Gastrocnemius medialis (tissue), 4 donors: ENCODE measurements around the gene LRRC27. TPM values are rescaled to one million over a fixed set of nuclear protein-coding genes. Genes with fewer than 3 reads are reported as not detected.

ENCODE experiments used
- ATAC-seq, 2 donors: fragments of 150-250 bp; one replicate each; pipeline ENCODE4 v1.9.1; 2016
- DNase-seq, 2 donors: peaks; one replicate each; pipeline ENCODE4 v3.0.0-alpha.2; 2019
- H3K27ac ChIP-seq, 4 donors: fragments of 200-600 bp; sonication (generic); 1 replicate in 1 of 4; 2 replicates in 3 of 4; pipeline ENCODE4 v1.5.1; 2016 to 2018; ENCODE audit warnings: mild to moderate bottlenecking in 2 of 4, moderate library complexity in 1 of 4
- H3K27me3 ChIP-seq, 3 donors: fragments of 200-600 bp; sonication (generic) in 2 of 3; 1 replicate in 1 of 3; 2 replicates in 2 of 3; pipeline versions ENCODE4 v1.5.1 to v1.6.0; 2016 to 2019; ENCODE audit warnings: mild to moderate bottlenecking in 1 of 3, moderate library complexity in 1 of 3
- H3K36me3 ChIP-seq, 2 donors: fragments of 200-600 bp; sonication (generic) in 1 of 2; one replicate each; pipeline ENCODE4 v1.5.1; 2017 to 2018
- H3K4me1 ChIP-seq, 2 donors: fragments of 200-600 bp; sonication (generic) in 1 of 2; one replicate each; pipeline ENCODE4 v1.5.1; 2016 to 2017; ENCODE audit warnings: mild to moderate bottlenecking in 2 of 2
- H3K4me3 ChIP-seq, 4 donors: fragments of 200-600 bp; sonication (generic) in 3 of 4; 1 replicate in 1 of 4; 2 replicates in 3 of 4; pipeline ENCODE4 v1.5.1; 2016 to 2019; ENCODE audit warnings: mild to moderate bottlenecking in 2 of 4
- H3K9me3 ChIP-seq, 3 donors: fragments of 200-600 bp; sonication (generic) in 2 of 3; 1 replicate in 1 of 3; 2 replicates in 2 of 3; pipeline ENCODE4 v1.5.1; 2016 to 2019
- CTCF ChIP-seq, 5 experiments: fragments of 450-650 bp in 3 of 5; fragments of 200-600 bp in 2 of 5; sonication (generic) in 2 of 5; IDR thresholded peaks in 4 of 5; conservative IDR thresholded peaks in 1 of 5; 1 replicate in 4 of 5; 2 replicates in 1 of 5; pipeline ENCODE4 v1.5.1; 2016 to 2019; ENCODE audit warnings: antibody characterized with exemption in 5 of 5, mild to moderate bottlenecking in 3 of 5, moderate library complexity in 3 of 5
- POLR2A ChIP-seq, 2 donors: fragments of 450-650 bp; IDR thresholded peaks; one replicate each; pipeline ENCODE4 v1.6.1; 2017; ENCODE audit warnings: antibody characterized with exemption in 2 of 2, mild to moderate bottlenecking in 2 of 2, moderate library complexity in 2 of 2
- in situ Hi-C, 4 donors: fragments of 200-750 bp; cut with MboI; loops; one replicate each; pipeline versions ENCODE4 v1.15.0 to v1.8.0; 2017; ENCODE audit warnings: low sequenced_read_pairs in 4 of 4
- intact Hi-C: fragments of 100-400 bp; cut with DNase I; formaldehyde crosslinking; loops from one replicate; pipeline ENCODE4 v1.15.1; 2023; ENCODE audit warnings: low total_unique reads
- total RNA-seq, 4 donors: library from RNA; depleted of rRNA; stranded (reverse); fragments of >200 nt; gene quantifications; one replicate each; pipeline versions ENCODE4 v1.1.0 to v1.2.3, GENCODE V29; 2016

Gene LRRC27
- total RNA-seq, 4 donors from 2014 or later, result 1.0 to 7.0 (median 4.1) TPM

DNA sequence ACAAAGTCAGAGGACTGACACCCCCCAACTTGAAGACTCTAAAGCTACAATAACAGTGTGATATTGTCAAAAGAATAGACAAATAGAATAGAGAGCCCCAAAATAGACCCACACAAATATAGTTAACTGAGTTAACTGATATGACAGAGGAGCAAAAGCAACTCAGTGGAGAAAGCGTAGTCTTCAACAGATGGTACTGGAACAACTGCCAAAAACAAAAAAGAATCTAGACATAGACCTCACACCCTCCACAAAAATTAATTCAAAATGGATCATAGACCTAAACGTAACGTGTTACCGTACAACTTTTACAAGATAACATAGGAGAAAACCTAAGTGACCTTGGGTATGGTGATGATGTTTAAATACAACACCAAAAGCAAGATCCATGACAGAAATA lies 36.4 kb downstream of the LRRC27 start:
- TF ChIP-seq CTCF (IDR thresholded peaks at IDR 0.05 in 4 of 5, conservative IDR thresholded peaks at IDR 0.05 in 1 of 5) (no peak), POLR2A (IDR thresholded peaks at IDR 0.05) (no peak)
- no peak for DNase-seq
- no peak for ATAC-seq
- Histone ChIP-seq H3K9me3 (no peaks in the 10 kb centered on the region), H3K4me3 (no peak overlapping the region), H3K36me3 (no peaks in the 10 kb centered on the region), H3K27me3 (no peaks in the 10 kb centered on the region), H3K27ac (no peak overlapping the region), H3K4me1 (no peaks in the 10 kb centered on the region)
- in situ Hi-C loops (no loop called here), intact Hi-C loops (no loop called here)

- in situ Hi-C loops (no loop called here), intact Hi-C loops (no loop called here)
- DNase-seq (no peak), ATAC-seq (no peak)
- H3K4me1 ChIP-seq, result no peaks in the 10 kb centered on the region
- no peak overlapping the region for H3K4me3 ChIP-seq
- TF ChIP-seq CTCF (IDR thresholded peaks at IDR 0.05 in 4 of 5, conservative IDR thresholded peaks at IDR 0.05 in 1 of 5) (no peak), POLR2A (IDR thresholded peaks at IDR 0.05) (no peak)
- no peaks in the 10 kb centered on the region for H3K36me3 ChIP-seq
- no peak overlapping the region for H3K27ac ChIP-seq
- H3K27me3 ChIP-seq, result no peaks in the 10 kb centered on the region
- H3K9me3 ChIP-seq, result no peaks in the 10 kb centered on the region
These were observed 37.1 kb downstream of the LRRC27 start for GRCh38 chr10:132368881-132369635.

DNA sequence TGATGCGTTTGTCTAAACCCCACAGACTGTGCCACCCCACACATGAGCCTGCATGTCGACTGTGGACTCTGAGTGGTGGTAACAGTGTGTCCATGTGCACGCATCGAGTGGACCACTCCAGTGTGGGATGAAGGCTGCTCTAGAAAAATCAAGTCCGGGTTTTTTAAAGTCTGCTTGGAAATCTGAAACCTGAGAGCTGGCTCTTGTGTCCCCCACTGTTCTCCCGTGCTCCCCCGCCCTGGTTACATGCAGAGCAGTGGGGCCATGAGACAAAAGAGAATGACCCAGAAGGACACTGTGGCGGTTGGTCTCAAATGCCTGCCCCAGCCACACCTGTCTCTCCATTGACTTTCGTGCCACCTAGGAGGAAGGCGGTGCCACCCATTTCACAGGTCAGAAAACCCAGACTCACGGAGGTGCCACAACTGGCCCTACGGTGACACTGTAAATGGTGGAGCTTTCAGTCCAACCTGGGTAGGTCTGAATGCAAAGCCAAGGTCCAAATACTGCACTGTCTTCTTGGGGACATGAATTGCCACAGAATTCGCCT lies 37.7 kb downstream of the LRRC27 start:
- Histone ChIP-seq H3K36me3 (no peaks in the 10 kb centered on the region), H3K4me1 (no peaks in the 10 kb centered on the region), H3K9me3 (no peaks in the 10 kb centered on the region), H3K27ac (no peak overlapping the region), H3K4me3 (no peak overlapping the region), H3K27me3 (no peaks in the 10 kb centered on the region)
- intact Hi-C loops (no loop called here), in situ Hi-C loops (no loop called here)
- ATAC-seq, result no peak
- TF ChIP-seq CTCF (IDR thresholded peaks at IDR 0.05 in 4 of 5, conservative IDR thresholded peaks at IDR 0.05 in 1 of 5) (no peak), POLR2A (IDR thresholded peaks at IDR 0.05) (no peak)
- no peak for DNase-seq

DNA sequence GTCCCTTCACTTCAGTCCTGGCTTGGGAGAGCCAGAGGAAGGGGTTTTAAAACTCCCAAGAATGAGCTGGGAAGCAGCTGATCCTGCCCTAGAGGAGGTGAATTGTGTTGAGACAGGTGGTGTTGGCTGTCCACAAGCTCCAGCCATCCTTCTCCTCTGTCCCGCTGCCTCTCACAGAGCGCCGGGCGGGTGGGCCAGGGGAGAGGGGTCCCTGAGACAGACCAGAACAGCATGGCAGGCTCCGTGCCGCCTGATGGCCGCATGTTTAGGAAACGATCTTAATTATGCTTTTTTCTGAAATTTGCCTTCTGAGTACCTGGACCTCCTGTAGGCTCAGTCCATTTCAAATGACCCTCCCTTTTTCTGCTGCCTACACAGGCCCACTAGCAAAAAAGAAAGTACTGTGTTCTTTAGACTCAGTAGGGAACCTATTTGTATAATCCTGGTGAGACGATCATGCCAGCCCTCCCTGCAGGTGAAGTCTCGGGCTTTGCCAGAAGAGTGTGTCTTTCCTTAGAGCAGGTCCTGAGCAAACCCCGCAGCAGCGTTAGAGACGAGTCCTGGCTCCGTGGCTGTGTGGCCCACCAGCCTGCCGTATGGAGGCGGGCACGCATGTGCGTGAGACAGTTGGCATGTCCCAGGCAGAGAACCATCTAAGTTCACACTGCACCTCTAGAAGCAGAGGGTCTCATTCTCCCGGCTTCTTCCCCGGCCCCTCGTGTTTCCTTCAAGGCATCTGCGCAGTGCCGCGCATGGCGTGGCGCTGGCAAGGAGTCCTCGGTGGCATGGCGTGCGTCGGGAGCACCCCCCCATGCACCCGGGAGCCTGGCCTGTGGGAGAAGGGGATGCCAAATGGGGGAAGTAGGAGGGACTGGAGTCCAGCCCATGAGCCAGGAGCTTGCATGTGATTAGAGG lies 38.7 kb downstream of the LRRC27 start:
- DNase-seq, result no peak

More for the DNA sequence above, 38.7 kb downstream of the LRRC27 start:
- H3K4me3 ChIP-seq, result no peak overlapping the region
- H3K36me3 ChIP-seq, result no peaks in the 10 kb centered on the region
- intact Hi-C loops (no loop called here), in situ Hi-C loops (no loop called here)
- TF ChIP-seq POLR2A (IDR thresholded peaks at IDR 0.05) (no peak), CTCF (IDR thresholded peaks at IDR 0.05 in 4 of 5, conservative IDR thresholded peaks at IDR 0.05 in 1 of 5) (no peak)
- H3K9me3 ChIP-seq, result no peaks in the 10 kb centered on the region
- H3K27ac ChIP-seq, result no peak overlapping the region
- H3K27me3 ChIP-seq, result no peaks in the 10 kb centered on the region
- no peak for ATAC-seq
- no peaks in the 10 kb centered on the region for H3K4me1 ChIP-seq
